NCI-H1694 (cell line): ENCODE measurements around the gene SLC7A14.
A peak's percentile ranks its signal among the peaks of the same experiment; 100 is the strongest.
"Not testable (repeated sequence)": the region's sequence is repeated elsewhere in the genome, so short reads cannot be mapped to it uniquely, and the experiment has no call there.

ENCODE experiments used
- DNase-seq: peaks from one replicate; lab custom pipeline; 2025; lab: John Stamatoyannopoulos, UW

Gene SLC7A14

GRCh38 chr3:170593634-170594033, 7.8 kb upstream of the SLC7A14 start:
- no peak for DNase-seq

DNA sequence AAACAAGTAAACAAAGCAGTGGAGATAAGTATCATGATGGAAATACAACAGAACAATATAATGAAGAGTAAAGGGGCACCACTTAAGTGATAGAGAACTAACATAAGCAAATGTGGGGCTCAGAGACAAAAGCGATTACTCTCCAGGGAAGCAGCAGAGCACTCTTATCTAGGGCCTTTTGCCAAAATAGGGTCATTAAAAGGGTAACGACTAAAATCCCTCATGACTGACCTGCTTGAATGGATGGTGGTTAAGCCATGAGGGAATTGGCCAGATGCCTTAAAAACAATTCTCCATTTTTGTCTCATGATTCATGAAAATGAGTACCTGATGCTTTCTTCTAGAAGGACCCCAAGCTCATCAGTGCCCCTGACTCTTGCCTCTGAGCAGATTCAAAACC, 3.2 kb upstream of the SLC7A14 start:
- DNase-seq: no peak

GRCh38 chr3:170585008-170585936, 603 bp downstream of the SLC7A14 start:
- no peak for DNase-seq

DNA sequence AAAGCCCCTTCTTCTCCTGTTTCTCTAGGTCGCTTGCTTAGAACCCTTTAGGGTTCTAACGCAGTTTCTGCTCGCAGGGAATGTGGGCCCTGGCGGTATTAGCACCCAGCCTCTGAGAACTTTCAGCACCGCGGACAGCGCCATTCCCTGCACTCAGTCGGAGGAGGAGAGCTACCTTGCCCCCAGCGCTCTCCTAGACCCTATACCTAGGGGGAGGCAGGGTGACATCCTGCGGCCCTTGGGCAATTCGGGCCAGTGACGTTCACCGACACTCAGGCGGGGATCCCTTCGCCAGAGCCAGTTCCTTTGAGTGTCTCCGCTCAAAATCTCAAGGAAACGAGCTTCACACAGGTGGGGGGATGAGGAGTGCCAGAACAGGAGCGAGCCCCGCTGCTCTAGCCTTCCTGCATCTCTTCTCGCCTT, 1.3 kb downstream of the SLC7A14 start:
- DNase-seq: peak; percentile 24

- no peak for DNase-seq
These were observed 6.2 kb downstream of the SLC7A14 start for GRCh38 chr3:170579646-170580045.

GRCh38 chr3:170572665-170573253, 13.1 kb downstream of the SLC7A14 start:
- no peak for DNase-seq

DNA sequence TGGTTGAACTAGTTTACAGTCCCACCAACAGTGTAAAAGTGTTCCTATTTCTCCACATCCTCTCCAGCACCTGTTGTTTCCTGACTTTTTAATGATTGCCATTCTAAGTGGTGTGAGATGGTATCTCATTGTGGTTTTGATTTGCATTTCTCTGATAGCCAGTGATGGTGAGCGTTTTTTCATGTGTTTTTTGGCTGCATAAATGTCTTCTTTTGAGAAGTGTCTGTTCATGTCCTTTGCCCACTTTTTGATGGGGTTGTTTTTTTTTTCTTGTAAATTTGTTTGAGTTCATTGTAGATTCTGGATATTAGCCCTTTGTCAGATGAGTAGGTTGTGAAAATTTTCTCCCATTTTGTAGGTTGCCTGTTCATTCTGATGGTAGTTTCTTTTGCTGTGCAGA, 18.3 kb downstream of the SLC7A14 start:
- DNase-seq: not testable (repeated sequence)

DNA sequence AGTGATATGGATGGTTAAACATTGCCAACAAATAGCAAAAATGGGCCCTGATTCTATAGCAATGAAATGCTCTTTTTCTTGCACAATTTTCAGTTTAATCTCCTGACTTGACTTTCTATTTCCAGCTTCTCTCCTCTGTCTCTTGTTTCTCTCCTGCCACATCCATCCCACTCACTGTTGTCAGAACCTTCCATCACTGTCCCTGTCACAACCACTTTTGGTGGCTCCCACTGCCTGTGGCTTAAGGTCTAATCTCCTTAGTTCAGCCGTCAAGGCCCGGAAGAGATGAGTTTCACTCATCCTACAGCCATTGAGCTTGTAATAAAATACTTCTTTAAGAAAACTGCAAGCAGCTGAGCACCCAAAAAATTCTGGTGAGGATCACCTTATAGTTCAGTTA, 19.5 kb downstream of the SLC7A14 start:
- DNase-seq: no peak

DNA sequence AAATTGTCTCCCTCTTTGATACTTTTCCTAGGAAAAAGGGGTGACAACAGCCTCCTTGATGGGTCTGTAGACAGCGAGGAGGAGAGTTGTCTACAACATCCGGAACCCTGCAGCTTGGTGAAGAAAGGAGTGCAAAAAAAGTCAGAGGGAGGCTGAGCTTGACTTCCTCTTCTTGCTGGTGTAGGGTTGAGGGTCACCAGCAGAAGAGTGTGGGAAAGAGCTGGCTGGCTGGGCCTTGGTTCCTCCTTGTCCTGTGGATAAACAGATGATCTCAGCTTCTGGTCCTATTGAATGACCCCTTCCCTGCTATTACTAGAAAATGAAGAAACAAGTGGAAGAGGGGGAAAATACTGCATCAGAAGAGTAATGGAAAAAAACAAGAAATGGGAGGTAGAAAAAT, 20.4 kb downstream of the SLC7A14 start:
- DNase-seq: no peak

DNA sequence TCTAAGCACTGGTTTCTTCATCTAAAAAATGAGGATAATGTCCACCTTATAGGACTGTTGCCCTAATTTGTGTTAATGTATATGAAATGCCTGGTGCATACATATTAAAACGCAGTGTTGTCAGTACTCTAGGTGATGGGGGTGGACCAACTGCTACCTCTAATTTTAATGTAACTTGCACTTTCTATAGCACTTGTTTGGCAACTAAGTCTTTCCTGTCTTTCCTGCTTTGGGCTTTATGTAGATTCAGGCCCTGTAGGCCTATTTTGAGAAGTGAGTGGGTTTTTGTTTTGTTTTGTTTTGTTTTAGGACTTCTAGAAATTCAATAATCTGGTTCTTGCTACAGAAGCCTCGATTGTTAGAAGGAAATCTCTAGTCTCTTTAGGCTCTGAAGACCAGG, 21.2 kb downstream of the SLC7A14 start:
- no peak for DNase-seq

- no peak for DNase-seq
These were observed 22.0 kb downstream of the SLC7A14 start for GRCh38 chr3:170563712-170564423.

GRCh38 chr3:170562080-170562479, 23.8 kb downstream of the SLC7A14 start:
- no peak for DNase-seq

DNA sequence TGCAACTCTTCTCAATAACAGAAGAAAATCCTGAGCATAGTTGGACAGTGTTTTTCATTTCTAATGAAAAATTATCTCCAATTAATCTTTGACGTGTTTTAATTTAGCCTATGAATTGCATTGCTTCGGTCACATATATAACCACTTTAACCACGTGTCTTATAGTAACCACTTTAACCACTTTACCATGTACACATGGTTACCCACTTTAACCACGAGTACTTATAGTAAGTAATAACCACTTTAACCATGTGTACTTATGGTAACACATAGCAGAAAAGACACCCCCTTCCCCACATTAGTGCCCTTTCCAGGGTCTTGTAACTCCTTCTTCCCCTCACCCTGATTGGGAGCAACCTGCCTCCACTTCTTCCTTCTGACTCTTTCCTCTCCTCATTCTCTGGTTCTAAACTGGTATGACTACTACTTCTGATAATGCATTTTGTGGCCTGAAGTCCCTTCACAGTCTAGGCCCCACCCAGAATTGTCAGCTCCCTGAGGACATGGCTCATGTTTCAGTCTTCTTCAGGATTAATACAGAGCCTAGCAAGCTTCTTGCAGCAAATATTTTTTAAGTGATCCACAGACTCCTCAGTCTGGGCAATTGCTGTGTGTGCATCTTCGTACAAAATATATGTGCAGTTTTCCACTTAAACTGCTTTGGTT, 25.0 kb downstream of the SLC7A14 start:
- DNase-seq: no peak

- DNase-seq: no peak
These were observed 25.6 kb downstream of the SLC7A14 start for GRCh38 chr3:170560296-170560695.

DNA sequence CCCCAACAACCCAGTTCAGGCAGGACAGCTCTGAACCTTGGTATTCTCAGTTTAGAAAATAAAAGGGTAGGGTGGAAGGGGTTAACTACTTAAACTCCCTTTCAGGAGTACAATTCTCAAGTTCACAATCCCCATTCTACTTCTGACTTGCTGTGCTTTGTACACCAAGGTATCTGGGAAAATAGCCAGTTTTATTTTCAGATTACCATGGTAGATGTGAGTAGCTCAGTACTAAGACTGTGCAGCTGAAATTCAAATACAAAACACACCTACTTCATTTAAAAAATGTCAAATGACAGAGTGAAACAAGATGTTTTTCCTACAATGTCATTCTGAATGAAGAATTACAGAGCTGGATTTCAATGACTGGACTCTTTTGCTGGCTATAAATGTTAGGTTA, 27.4 kb downstream of the SLC7A14 start:
- no peak for DNase-seq

DNA sequence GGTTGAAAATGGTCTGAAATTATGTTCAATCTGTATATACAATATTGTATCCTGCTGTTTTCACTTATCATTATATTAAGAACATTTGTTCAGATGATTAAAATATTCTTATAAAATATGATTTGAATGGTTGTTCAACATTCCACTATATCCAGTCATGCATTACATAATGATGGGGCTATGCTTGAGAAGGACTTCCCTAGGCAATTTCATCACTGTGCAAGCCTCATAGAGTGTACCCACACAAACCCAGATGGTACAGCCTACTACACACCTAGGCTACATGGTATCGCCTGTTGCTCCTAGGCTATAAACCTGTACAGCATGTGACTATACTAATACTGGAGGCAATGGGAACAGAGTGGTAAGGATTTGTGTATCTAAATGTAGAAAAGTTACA, 30.5 kb downstream of the SLC7A14 start:
- no peak for DNase-seq

DNA sequence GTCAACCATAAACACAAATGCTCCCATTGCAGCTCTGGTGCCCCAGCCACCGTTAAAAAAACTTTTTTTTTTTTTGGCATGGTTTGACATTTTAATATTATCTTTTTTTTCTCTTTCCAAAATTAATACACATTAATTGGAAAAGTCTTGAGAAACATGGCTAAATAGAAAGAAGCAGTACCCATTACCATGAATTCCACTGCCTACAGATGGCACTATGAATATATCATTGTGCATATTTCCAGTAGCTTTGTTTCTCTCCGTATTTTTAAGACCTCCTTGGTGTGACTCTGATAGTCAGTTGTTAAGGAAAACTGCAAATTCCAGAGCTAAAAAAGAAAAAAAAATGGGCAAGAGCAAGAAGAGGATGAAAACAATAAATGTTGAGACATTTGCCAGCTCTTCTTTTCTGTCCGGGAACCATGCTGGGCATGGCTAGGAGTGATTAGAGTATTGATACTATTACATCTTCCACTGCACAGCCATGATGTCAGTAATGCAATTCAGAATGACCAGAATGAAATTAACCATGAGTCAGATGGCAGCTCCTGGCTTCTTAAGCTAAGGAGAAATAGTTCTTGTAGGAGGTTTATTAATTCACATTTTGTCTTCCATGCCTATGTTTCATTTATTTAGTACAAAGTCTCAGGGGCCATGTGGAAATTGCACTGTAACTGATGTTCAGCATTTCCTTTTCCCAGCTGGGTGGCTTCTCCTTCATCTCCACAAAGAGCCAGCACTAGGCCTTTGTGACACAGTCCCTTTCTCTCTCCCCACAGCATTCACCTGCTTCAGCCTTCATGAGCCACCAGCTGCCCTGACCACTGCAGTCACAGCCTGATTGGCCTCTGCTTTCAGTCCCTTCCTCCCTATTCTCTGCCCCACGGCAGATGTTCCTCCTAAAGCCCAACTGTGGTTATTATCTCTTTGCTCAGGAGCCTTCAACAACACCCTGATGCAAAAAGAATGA, 31.8 kb downstream of the SLC7A14 start:
- DNase-seq: no peak

GRCh38 chr3:170551252-170551651, 34.6 kb downstream of the SLC7A14 start:
- no peak for DNase-seq

- DNase-seq: no peak
These were observed 43.2 kb downstream of the SLC7A14 start for GRCh38 chr3:170542704-170543103.

DNA sequence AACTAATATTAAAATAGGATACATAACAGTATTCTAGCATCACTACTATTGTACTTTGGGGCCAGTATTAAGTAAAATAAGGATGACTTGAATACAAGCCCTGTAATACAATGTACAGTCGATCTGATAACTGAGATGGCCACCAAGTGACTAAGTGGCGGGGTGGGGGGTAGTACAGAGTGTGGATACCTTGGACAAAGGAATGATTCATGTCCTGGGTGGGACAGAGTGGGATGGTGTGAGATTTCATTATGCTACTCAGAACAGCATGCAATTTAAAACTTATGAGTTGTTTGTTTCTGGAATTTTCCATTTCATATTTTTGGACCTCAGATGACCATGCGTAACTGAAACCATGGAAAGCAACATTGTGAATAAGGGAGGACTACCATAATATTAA, 46.0 kb downstream of the SLC7A14 start:
- no peak for DNase-seq

DNA sequence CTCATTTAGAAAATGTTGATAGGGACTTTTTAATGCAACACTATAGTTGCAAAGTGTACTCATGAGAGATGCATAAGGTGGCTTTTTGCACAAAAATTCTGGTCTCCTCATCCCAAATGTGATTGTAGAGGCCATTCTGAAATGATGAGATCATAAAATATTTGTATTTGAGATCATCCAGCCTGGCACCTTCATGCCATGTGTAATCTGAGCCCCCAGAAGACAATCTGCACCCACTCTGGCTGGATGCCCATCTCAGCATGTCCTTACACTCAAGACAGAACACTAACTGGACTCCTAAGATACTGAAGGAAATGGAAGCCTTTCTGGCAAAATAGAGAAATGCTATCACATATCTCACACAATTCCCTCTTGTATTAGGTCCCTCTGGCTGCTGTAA, 49.2 kb downstream of the SLC7A14 start:
- DNase-seq: no peak
